Mononuclear cell (primary cell): Measurements from ENCODE around the gene OR5L1. TPM values are rescaled to one million over a fixed set of nuclear protein-coding genes. Genes with fewer than 3 reads are reported as not detected.

Experiments used
- H3K27me3 ChIP-seq: 2 replicates; pipeline ENCODE4 v1.6.0; 2011; ENCODE audit warnings: low read length, control low read depth; ENCODE audit not compliant: insufficient read depth
- H3K4me1 ChIP-seq: 2 replicates; pipeline ENCODE4 v1.5.1; 2011; ENCODE audit warnings: mild to moderate bottlenecking, low read length, control low read depth; ENCODE audit not compliant: insufficient read depth
- H3K4me3 ChIP-seq: 2 replicates; pipeline ENCODE4 v1.5.1; 2011; ENCODE audit warnings: mild to moderate bottlenecking, low read length, moderate library complexity
- H3K9me3 ChIP-seq: 2 replicates; pipeline ENCODE4 v1.5.1; 2011; ENCODE audit warnings: low read depth, mild to moderate bottlenecking, control low read depth, low read length
- total RNA-seq: library from RNA; depleted of rRNA; stranded (reverse); fragments of >200 nt; gene quantifications from one replicate; pipeline ENCODE4 v1.2.3, GENCODE V29; 2012

OR5L1 gene
- total RNA-seq, result not detected

DNA sequence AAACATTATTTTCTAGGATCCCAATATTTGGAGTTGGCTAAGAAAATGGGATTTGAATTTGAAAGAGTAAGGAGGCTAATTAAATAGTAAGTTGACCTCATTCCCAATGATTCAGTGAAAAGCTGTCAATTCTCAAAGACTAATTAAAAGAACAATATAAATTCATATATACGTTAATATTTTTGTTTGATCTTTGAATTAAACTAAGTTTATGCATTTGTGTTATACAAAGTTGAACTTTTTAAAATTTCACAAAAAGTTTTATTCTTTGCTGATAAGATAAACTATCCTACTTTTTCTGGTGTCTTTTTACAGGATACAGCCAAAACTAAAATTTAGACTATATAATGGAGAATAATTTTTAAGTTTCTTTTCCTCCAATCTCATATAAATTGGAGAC lies at the start of gene OR5L1:
Gene OR5L1, plus strand, starts transcription at position 301 of the 400 bp plus-strand sequence. CDS start 100 bp downstream, outside the sequence.
- no peaks in the 10 kb centered on the region for H3K9me3 ChIP-seq
- H3K4me1 ChIP-seq, result no peaks in the 10 kb centered on the region
- H3K27me3 ChIP-seq, result no peaks in the 10 kb centered on the region
- no peak within 1 kb of the TSS for H3K4me3 ChIP-seq

DNA sequence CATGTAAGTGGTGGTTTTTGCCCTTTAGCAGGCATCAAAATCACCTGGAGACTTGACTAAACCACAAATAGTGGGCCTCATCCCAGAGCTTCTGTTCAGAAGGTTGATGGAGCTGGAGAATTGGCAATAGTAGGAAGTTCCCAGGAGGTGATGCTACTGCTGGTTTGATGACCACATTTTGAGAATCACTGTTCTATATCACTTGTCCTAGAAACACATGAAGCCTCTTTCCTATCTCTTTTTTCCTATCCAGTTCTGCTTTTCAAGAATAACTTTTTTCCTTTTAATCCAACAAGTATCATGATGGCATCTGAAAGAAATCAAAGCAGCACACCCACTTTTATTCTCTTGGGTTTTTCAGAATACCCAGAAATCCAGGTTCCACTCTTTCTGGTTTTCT lies 38.0 kb upstream of the OR5L1 start, which contains the start of gene OR5D13:
Gene OR5D13, plus strand, starts transcription at position 301 of the 400 bp plus-strand sequence. Its CDS starts 0 bp downstream, at position 301.
- no peak within 1 kb of the TSS for H3K4me3 ChIP-seq
- H3K9me3 ChIP-seq, result no peaks in the 10 kb centered on the region
- H3K4me1 ChIP-seq, result no peaks in the 10 kb centered on the region
- no peaks in the 10 kb centered on the region for H3K27me3 ChIP-seq

DNA sequence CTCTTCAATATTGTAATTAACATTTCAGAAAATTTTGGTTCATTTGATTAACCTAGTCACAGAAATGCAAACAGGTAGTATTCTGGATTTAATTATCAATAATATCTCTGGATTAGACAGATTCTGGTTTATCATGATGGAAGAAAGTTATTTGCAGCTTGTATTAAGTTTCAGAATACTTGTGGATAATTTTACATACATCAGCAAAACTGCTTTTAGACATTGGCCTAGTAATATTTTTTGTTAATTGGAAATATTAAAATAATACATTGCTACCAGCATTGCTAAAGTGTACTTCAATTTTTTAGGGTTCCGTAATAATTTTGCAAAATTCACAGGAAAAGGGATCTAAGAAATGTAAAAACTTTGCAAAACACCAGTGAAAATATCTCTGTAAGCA lies 19.6 kb upstream of the OR5L1 start:
- no peak overlapping the region for H3K4me3 ChIP-seq
- no peaks in the 10 kb centered on the region for H3K9me3 ChIP-seq
- H3K4me1 ChIP-seq, result no peaks in the 10 kb centered on the region
- no peaks in the 10 kb centered on the region for H3K27me3 ChIP-seq

DNA sequence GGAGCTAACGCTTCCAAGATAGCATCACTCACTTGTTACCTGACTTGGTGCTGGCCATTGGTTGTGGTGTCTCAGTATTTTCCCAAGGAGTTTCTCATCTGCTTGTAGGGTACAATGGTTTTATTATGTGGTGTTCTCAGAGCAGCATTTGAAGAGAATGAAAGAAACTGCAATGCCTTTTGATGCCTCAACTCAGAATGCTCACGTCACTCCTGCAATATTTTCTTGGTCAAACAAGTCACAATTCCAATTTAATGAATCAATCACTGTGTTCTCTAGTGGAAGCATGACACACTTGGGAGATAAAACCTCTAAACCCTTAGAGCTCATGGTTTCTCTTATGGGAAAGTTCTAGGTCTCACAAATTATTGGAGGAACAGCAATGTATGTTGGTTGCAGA lies 17.8 kb upstream of the OR5L1 start:
- Histone ChIP-seq H3K9me3 (no peaks in the 10 kb centered on the region), H3K4me1 (no peaks in the 10 kb centered on the region), H3K27me3 (no peaks in the 10 kb centered on the region)

DNA sequence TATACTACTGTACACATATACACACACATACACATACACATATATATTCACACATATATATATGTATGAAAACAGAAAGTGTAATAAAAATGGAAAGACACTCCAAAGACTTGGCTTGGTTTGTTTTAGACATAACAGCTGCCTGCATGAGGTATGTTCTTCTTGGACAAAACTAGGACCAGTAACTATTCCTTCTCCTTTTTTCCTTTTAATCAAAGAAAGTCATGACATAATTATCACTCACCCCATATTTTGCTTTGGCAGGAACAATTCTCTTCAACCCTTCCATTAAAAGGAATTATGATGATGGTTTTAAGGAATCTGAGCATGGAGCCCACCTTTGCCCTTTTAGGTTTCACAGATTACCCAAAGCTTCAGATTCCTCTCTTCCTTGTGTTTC lies 15.9 kb upstream of the OR5L1 start, which contains the start of gene OR5D14:
Gene OR5D14, plus strand, starts transcription at position 301 of the 400 bp plus-strand sequence. Its CDS starts 0 bp downstream, at position 301.
- Histone ChIP-seq H3K27me3 (no peaks in the 10 kb centered on the region), H3K9me3 (peaks cover 6% of the 10 kb centered on the region), H3K4me1 (no peaks in the 10 kb centered on the region), H3K4me3 (no peak within 1 kb of the TSS)

More for the DNA sequence above, 17.8 kb upstream of the OR5L1 start:
- no peak overlapping the region for H3K4me3 ChIP-seq

DNA sequence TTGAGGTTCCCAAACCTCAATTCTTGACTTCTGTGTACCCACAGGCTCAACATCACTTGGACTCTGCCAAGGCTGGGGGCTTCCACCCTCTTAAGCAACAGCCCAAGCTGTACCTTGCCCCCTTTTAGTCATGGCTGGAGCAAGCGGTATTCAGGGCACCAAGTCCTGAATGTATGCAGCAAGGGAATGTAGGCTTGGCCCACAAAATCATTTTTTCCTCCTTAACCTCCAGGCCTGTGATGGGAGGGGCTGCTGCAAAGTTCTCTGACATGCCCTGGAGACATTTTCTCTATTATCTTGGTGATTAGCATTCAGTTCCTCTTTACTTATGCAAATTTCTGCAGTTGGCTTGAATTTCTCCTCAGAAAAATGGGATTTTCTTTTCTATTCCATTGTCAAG lies 4.9 kb upstream of the OR5L1 start:
- Histone ChIP-seq H3K27me3 (no peaks in the 10 kb centered on the region), H3K9me3 (no peaks in the 10 kb centered on the region), H3K4me1 (no peaks in the 10 kb centered on the region), H3K4me3 (no peak overlapping the region)

DNA sequence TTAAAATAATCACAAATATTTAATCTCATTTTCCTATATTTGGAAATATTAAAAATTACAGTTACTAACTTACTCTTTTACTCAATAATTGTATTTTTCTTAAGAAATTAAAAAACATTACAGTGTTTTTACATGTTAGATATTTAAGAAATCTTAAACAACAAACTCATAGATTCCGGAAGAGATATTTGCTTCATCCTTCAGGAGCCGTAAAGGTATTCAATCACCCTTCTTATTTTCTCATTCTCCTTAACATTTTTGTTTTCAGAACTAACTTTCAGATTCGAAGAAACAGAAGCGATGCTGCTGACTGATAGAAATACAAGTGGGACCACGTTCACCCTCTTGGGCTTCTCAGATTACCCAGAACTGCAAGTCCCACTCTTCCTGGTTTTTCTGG lies 8.2 kb downstream of the OR5L1 start, which contains the start of gene OR5D18:
Gene OR5D18, plus strand, starts transcription at position 301 of the 400 bp plus-strand sequence. Its CDS starts 0 bp downstream, at position 301.
- Histone ChIP-seq H3K4me1 (no peaks in the 10 kb centered on the region), H3K27me3 (no peaks in the 10 kb centered on the region), H3K9me3 (no peaks in the 10 kb centered on the region), H3K4me3 (no peak within 1 kb of the TSS)

DNA sequence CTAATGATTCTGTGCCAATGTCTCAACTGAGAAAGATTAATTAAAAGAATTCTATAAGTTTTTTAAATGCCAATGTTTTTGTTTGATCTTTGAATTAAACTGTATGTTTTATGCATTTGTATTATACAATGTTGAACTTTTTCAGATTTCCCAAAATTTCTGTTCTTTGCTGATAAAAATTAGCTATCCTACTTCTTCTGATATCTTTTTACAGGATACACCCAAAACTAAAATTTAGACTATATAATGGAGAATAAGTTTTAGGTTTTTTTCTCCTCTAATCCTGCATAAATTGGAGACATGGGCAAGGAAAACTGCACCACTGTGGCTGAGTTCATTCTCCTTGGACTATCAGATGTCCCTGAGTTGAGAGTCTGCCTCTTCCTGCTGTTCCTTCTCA lies 15.8 kb downstream of the OR5L1 start, which contains the start of gene OR5L2:
Gene OR5L2, plus strand, starts transcription at position 301 of the 400 bp plus-strand sequence. Its CDS starts 0 bp downstream, at position 301.
- no peaks in the 10 kb centered on the region for H3K4me1 ChIP-seq
- no peak within 1 kb of the TSS for H3K4me3 ChIP-seq
- no peaks in the 10 kb centered on the region for H3K9me3 ChIP-seq
- no peaks in the 10 kb centered on the region for H3K27me3 ChIP-seq

DNA sequence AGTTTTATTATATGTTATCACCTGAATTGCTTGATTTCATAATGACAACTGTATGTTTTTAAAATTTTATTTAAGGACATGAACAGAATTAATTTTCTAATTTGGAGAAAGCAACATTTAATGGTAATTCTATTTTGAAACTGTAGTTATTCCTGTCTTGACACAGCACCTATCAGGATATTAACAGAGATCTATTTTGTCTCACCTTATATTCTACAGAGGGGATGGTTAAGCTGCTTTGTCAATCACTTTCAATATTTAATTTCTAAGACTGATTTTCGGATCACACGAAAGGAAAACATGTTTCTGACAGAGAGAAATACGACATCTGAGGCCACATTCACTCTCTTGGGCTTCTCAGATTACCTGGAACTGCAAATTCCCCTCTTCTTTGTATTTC lies 27.3 kb downstream of the OR5L1 start, which contains the start of gene OR5D16:
Gene OR5D16, plus strand, starts transcription at position 301 of the 400 bp plus-strand sequence. Its CDS starts 0 bp downstream, at position 301.
- Histone ChIP-seq H3K4me3 (no peak within 1 kb of the TSS), H3K4me1 (no peaks in the 10 kb centered on the region), H3K27me3 (no peaks in the 10 kb centered on the region), H3K9me3 (no peaks in the 10 kb centered on the region)

DNA sequence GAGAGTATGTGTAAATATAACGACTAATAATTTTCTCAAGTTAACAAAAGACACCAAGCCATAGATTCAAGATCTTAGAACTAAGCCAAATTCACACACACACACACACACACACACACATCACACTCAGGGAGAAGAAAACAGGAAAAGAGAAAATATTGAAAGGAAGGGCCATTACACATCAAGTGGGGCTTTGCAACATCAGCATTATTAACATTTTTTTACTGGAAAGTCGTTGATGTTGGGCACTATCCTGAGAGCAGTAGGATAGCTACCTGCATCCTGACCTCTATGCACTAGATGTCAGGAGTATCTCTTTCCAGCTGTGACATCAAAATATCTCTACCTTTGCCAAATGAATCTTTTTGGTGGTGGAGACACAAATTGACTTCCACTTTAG lies 36.3 kb downstream of the OR5L1 start:
- Histone ChIP-seq H3K4me3 (no peak overlapping the region), H3K9me3 (peaks cover 20% of the 10 kb centered on the region), H3K4me1 (no peaks in the 10 kb centered on the region), H3K27me3 (no peaks in the 10 kb centered on the region)

DNA sequence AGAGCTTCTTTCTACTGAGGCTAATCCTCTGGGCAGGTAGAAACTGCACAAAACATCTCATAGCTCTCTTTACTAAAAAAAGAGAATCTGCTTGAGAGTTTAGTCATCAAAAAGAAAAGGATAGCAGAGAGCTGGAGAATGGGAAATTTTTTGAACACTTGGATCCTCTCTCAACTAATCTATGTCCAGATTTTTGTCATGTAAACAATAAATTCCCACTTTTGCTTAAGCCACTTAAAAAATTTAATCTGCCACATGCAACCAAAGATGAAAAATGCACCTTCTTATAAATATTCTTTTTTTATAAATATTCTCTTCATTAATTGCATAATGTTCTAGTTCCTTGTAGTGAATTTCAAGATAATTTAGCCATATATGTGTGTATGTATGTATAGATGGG lies 37.9 kb downstream of the OR5L1 start:
- peaks cover 19% of the 10 kb centered on the region for H3K9me3 ChIP-seq
- no peaks in the 10 kb centered on the region for H3K4me1 ChIP-seq
- no peaks in the 10 kb centered on the region for H3K27me3 ChIP-seq
- no peak overlapping the region for H3K4me3 ChIP-seq

DNA sequence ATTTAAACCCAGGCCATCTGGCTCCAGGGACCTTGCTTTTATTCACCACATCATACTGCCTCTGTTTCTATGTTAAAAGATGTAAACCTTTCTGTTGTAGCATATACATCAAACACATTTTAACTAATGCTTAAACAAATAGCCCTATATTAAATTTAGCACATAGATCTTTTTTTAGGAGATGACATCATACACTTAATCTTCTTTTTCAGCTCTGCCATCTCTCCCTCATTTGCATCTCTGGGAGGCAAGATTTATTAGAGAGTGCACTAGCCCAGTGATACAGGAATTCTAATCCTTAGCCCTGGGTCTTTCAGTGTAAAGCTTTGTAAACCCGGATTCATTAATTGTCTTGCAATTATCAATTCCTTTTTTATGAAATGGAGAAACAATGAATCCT lies 41.0 kb downstream of the OR5L1 start:
- Histone ChIP-seq H3K27me3 (no peaks in the 10 kb centered on the region), H3K4me3 (no peak overlapping the region), H3K4me1 (no peaks in the 10 kb centered on the region), H3K9me3 (no peaks in the 10 kb centered on the region)

DNA sequence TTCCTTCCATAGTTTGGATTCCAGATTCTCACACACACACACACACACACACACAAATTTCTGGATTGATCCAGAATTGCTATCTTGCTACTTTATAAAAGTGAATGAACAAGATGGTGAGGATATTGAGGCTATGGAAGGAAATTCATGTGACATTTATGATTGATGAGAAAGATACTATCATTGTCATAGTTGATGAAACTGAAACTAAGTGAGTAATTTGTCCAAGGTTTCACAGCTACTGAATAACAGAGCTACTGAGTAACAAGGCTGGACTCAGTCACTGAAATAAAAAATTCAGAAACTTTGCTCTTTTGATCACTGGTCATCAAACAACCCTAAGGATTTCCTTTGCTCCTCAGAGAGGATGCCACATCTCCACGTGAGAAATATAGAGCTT lies 43.5 kb downstream of the OR5L1 start:
- no peaks in the 10 kb centered on the region for H3K27me3 ChIP-seq
- no peak overlapping the region for H3K4me3 ChIP-seq
- H3K4me1 ChIP-seq, result no peaks in the 10 kb centered on the region
- H3K9me3 ChIP-seq, result no peaks in the 10 kb centered on the region
